Measurements from ENCODE around the gene ST7.

ST7 gene

DNA sequence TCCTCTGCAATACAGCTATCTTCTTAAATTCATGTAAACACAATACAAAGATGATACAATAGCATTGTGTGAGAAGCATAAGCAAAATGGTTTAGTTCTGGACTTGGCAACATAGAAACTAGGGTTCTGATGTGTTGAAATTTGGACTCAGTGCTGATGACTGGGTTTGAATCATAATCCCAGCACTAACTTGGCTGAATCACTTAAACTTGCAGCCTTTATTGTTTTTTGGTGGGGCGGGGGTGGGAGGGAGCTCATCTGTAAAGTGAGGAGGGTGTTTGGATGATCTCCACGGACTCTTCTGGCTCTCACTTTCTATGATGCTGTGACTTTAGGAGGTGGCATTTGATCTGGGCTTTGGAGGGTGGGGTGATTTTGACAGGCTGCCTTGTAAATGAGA, 211.3 kb downstream of the ST7 start:
- no peak for DNase-seq

DNA sequence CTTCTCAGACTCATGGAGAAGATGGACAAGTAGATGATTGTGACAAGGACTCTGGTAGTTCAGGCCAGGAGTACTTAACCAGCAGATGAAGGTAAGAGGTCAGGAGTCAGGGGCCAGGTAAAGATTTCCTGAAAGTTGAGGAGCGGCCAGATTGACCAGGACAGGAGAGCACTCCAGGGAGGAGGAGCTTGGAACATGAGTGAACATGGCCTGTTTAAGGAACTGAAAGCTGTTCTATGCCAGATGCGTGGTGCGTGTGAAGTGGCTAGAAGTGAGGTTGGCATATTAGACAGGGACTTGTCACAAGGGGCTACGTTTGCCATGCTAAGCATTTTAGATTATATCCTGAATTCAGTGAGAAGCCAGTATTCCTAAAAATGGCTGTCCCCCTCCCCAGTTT, 212.4 kb downstream of the ST7 start:
- no peak for DNase-seq

DNA sequence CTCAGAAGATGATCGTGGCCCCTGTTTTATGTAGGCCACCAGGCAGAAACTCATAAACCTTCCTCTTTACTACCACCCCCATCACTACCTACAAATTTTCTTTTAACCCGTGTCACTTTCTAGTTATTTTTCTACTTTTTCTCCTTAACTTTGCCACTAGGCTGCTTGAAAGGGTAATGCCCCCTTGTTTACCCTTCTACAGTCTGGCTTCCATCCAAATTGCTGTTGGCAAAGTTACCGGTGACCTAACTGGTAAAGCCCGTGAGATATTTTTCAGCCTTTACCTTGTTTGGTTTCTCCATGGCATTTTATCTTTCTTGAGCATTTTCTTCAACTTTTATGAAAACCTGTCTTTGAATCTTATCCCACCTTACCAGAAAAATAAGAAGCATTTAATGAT, 216.6 kb downstream of the ST7 start:
- no peak for DNase-seq

DNA sequence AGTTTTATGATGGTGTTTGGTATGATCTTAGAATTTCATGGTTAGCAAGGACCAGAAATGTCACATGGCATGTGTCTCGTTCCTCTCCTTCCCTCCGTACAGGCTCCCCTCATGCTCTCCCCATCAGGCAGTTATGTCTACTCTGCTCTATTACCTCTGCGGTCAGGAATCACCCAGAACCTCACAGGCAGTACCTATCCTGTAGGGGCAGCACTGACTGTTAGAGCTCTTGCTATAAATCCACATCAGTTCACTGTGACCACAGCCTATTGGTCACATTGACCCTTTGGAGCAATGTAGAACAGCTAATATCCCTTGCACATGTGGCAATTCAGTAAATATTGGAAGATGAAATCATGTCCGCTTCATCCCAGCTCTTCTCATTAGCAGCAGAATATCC, 217.8 kb downstream of the ST7 start:
- DNase-seq = no peak

DNA sequence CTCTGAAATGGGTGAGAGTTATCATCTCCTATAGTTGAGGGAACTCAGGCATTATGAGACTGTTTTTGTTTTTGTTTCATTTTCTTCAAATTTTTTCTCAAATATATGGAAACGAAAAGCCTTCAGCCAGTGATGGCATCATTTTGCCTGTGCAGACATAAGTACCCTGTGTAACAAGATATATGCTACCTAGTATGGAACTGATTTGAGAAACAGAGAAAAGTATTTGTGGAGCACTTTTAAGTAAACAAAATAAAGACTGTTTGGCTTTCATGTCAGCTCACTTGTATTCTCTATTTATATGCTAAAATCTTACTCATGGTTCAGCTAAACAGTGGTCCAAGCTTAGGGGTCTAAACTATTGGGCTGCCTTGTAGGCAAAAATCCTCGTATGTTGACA, 219.0 kb downstream of the ST7 start:
- DNase-seq = no peak

DNA sequence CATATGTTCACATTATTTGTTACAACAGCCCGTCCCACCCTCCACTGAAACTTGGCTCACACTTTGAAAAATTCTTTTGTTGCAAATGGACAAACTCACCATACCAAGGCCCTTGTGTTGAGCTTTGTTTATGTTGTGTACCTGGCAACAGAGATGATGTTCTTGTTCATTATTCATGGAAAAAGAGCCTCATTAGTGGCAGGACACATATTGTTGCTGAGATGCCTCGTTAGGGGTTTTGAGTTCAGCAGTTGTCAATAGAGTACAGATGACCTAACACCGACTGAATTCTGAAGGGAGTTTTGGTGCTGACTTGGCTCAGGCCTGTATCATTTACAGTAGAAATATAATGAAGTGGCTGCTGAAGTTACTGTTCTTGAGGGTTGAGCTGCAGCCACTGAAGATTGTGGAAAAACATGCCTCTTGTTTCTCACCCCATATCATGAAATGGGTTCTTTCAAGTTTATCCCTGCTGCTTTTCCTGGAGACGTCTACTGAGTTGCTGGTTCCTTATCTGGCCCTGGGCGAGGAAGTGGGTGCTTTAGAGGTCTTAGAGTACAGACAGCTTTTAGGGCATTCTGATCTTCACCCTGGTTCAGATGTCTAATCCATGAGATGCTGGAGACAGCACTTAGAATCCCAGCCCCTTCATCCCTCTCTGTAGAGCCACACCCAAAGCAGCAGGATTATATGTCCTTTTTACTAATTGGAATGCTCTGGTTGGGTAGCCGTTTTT, 219.9 kb downstream of the ST7 start:
- DNase-seq = peak; percentile 27

DNA sequence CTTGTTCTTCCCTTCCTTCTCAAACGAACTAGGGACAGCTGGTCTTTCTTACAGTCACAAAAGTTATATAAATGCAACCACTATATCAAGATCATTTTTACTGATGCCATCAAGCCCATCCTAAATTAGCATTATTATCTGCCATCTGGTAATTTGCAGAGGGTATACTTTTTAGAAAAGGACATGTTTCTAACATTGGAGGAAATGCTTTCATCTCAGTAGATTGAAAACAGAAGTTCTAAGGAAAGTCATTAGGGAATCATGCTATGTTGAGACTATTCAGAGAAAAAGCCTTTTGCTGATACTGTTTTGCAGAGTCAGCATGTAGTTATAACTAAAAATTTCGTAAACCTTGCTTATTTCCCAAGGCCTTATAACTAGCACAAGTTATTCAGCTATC, 222.9 kb downstream of the ST7 start:
- DNase-seq = no peak

DNA sequence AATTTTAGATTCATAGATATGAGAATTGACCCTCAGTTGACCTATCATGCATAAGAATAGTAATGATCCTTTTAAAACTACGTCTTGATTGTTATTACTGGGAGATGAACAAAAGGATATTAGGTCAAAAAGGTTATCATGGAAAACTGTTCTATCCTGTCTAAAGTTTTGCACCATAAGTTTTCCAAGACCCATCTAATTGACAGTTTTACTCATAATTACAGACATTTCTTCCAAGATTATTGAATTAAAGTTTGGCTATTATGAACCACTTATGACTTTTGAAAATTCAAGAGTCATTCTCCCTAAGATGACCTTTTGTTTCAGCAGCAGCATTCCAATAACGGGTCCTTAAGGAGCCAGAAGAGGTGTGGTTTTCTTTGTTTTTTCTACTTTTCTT, 225.3 kb downstream of the ST7 start:
- DNase-seq = no peak

DNA sequence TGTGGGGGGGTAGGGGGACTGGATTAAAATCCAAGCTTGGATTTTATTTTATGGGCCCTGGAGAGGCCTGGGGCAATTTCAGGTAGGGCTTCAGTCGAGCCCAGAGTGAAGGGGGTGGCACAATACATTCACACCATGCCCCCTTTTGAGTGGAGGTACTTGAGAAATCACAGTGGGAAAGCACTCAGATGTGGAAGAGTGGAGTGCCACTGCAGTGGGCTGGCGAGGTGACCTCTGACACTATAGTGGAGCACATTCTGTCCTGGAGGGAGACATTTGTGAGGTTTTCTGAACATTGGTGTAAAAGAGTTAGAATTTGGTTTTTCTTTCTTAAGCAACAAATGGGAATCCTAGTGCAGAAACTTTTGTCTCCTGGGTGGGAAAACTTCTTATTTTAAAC, 226.4 kb downstream of the ST7 start:
- no peak for DNase-seq

DNA sequence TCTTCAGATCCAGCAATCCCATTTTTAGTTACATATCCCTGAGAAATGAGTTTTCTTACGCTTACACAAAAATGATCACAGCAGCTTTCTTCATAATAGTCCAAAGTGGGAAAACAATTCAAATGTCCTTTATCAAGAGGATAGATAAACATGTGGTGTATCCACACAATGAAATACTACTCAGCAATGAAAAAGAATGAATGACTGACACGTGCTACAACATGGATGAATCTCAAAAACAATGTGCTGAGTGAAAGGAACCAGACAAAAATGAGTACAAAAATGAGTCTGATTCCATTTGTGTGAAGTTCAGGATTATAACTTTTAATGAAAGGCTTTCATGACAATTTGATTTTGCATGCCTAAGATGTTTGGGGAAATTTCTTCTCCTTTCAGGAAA, 230.4 kb downstream of the ST7 start:
- no peak for DNase-seq

DNA sequence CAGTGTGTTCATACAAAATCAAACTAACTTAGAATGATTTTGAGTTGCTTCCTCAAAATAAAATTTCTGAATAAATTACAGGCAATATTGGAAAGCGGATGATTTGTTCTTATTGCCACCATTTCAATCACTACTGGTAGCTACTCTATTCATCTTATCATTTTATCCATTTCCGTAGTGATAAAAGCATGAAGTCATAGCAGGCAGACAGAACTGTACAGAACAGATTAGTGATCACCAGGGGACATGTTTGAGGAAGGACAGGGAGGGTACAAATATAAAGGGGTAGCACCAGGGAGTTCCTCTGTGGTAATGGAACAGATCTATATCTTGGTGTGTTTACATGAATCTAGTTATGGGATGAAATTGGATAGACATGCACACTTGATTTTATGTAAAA, 231.1 kb downstream of the ST7 start:
- DNase-seq = no peak

DNA sequence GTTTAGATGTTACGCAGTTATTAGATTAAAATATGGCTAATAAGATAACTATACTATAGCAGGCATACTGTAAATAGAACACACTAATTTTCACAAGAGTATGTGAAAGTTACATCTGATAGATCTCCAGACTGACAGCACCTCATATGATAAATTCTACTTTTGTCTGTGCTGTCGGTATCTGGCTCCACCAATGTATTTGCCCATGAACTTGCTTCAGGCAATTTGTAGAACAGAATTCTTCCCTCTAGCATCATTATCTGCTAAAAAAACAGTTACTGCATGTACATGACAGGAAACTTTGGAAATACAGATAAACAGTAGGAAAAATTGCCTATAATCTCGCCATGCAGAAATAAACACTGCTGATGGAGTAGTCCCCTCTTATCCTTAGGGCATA, 231.8 kb downstream of the ST7 start:
- no peak for DNase-seq

DNA sequence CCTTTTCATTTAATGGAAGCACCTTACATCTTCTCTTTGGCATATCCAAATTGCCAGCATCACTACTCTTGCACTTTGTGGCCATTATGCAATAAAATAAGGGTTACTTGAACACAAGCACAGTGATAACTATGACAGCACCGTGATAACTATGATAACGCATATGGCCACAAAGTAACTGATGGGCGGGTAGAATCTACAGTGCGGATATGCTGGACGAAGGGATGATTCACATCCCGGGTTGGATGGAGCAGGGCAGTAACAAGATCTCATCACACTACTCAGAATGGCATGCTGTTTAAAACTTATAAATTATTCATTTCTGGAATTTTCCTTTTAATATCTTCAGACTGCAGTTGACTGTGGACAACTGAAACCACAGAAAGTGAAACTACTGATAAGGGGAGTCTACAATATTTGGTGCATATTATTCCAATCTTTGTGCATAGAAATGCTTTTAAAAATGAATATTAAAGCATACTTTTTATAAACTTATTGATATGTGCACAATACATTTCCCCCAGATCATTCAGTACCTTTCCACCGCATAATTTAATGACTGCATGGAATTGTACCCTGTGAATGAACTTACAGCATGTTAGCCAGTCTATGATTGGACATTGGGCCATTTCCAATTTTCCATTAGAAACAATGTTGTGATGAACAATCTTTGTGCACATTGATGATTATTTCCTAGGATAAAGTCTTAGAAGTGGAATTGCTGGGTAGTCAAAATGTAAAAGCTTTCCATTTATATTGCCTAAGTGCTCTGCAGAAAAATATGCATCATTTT, 233.1 kb downstream of the ST7 start:
- no peak for DNase-seq

DNA sequence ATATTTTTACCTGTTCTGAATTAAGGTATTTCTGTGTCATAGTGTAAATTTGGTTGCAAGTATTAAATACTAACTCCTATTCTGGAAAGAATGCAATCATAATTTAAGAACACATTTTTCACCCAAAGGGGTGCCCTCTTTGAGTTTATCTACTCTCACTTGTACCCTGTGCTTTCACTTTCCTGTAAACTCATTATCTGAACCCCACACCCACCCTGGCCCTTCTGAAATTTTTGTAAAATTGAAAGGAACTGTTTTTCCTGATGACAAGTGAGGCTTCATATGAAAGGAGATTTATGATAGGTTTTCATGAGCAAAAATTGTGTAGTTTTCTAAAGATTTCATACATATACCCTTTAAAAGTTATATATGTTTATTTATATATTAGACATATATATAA, 235.1 kb downstream of the ST7 start:
- DNase-seq = no peak

DNA sequence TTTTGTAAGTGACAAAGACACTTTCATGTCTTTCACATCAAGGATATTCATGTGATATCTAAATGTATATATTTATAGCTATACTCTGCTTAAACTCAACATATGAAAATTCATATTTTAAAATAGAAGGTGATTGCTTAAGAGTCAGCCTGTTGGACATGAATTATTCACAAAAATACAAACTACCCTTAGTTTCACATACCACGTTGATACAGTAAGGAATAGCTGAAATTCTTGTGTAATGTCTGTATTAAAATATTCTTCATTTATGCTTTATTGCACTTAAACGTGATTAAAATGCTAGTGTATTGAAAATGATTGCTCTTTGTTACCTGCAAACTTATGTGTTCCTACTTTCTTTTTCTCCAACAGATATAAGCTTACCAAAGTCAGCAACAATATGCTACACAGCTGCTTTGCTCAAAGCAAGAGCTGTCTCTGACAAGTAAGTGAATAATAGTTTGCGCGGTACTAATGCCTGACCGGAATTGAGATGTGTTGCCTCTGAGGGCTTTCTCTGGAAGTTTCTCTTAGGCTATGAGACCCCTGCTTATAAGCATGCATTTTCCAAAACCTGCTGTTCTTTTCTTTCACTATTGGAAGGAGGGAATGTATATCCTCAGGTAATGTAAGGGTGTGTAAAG, 235.8 kb downstream of the ST7 start:
- no peak for DNase-seq

DNA sequence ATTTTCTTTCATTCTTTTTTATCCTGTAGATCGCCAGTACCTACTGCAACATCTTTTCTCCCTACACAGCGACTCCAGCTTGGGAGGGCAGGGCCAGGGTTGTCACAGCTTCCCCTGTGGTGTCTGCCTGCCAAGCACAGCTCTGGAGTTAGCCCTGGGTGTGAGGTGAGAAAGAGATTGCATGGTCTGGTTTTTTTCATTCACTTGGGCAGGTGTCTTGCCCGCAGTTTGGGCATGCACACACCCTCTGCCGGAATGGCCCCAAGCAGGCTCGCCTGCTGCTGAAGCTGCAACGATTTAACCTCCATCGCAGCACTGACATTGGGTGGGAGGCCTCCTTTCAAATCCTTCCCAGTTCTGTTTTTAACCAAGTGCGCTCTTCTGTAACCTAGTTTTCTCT, 236.8 kb downstream of the ST7 start:
- DNase-seq = no peak

DNA sequence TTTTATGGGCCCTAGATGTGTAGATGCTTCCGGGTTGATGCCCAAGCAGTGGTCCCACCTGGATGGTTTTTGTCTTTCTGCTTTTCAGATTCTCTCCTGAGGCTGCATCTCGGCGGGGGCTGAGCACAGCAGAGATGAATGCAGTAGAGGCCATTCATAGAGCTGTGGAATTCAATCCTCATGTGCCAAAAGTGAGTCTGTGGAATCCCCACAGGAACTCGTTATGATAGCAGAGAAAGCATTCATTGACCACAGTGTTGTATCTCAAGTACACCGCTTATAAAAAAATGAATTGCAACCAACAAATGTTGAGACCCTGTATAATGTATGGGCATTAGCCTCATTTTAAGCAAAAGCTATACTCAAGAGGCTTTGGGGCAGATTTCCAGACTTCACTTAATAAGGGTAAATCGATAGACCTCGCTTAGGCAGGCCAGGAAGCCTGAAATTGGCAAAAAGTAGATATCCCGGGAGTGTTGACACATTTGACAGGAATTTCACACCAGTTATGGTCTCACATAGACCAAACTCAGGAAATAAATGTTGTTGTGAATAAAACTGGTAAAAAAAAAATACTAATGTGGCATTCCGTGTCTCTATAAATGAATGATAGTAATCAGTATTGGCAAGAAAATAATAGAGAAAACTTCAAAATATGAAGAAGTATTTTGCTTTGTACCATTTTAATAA, 237.6 kb downstream of the ST7 start:
- no peak for DNase-seq

DNA sequence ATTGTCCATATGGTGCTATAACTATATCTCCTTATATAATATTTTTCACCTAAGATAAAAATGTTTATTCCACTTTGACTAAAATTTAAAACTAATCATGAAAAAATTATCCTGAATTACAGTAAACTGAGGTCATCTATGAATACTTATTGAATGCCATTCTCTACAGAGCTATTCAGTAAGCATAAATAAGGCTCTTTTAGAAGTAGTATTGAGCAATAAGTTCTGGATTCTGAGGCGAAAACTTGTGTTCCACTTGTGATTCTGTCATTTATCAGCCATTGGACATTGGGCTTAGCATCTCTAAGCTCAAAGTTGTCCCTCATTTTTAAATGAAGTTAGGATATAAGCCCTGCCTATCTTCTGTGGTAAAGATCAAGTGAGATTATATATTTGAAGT, 238.8 kb downstream of the ST7 start:
- no peak for DNase-seq

DNA sequence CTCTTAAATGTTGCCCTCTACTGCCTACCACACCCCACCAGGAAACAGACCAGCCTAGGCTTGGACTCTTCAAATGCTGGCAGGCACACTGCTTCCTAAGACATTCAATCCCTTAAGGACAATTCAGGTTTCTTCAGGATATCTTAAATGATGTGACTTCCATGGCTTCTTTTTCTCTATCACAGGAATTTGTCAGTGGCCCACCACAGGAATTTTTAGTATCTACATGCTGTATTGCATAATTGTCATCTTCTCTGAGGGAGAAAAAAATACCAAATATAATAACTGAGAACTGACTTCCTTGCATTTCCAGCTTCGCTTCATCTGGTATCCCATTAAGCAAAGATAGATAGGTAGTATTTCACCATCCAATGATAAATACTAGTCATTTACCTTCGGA, 240.3 kb downstream of the ST7 start:
- DNase-seq = no peak

DNA sequence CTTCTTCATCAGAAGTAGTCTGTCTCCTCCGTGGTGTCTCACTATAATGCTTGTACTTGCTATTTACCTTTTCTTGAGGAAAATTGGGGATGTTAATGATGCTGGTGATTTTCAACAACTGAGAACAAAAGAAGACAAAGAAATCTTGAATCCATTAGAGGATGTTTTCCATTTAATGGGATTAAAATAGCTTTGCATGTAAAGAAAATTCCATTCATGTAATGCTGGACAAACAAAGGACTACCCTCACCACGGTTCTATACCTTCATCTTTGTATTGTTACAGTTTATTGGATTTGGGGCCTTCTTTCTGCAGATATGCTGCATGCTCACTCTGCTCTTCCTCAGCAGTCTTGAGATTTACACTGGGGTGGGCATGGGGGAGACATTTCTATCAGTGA, 241.1 kb downstream of the ST7 start:
- DNase-seq = no peak

DNA sequence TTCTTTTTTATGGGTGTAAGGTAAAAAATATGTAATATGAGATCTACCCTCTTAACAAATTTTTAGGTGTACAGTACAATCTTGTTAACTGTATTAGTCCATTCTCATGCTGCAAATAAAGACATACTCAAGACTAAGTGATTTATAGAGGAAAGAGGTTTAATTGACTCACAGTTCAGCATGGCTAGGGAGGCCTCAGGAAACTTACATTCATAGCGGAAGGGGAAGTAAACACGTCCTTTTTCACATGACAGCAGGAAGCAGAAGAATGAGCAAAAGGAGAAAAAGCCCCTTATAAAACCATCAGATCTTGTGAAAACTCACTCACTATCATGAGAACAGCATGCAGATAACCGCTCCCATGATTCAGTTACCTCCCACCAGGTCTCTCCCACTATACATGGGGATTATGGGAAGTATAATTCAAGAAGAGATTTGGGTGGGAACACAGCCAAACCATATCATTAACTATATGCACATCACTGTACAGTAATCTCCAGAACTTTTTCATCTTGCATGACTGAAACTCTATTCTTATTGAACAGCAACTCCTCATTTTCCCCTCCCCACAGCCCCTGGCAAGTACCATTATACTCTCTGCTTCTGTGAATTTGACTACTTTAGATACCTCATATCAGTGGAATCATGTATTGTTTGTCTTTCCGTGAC, 242.2 kb downstream of the ST7 start:
- no peak for DNase-seq

DNA sequence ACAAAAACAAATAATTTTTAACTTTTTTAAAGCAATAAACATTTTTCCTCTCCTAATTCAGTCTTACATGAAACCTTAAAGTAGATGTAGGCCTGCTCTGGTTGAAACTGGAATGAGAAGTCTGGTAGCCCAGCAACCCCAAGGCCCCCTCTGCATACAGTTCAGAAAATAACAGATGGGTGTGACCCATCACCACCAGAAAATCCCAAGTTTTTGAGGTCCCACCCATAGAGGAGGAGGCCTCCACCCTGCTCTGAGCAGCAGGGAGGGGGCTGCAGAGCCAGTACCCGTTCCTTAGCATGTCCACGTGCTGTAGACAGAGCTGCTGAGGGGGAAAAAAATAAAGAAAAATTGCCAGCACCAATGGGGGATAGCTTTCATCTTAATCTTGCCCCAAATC, 246.8 kb downstream of the ST7 start:
- no peak for DNase-seq

Measured in eye (tissue), 1 donor.